Measurements from ENCODE around the gene EIF3C.
"Not testable (repeated sequence)": the region's sequence is repeated elsewhere in the genome, so short reads cannot be mapped to it uniquely, and the experiment has no call there.

EIF3C gene

GRCh38 chr16:28750469-28751067 lies 39.3 kb downstream of the EIF3C start:
- DNase-seq (ENCODE audit: low spot score): not testable (repeated sequence)

GRCh38 chr16:28751487-28751886 lies 40.2 kb downstream of the EIF3C start, which contains the start of gene NPIPB9:
Gene NPIPB9 (plus strand): TSS chr16:28751787.
- not testable (repeated sequence) for DNase-seq (ENCODE audit: low spot score)

GRCh38 chr16:28781697-28782096 lies 70.4 kb downstream of the EIF3C start:
- DNase-seq (ENCODE audit: low spot score): not testable (repeated sequence)

- DNase-seq (ENCODE audit: low spot score): not testable (repeated sequence)
These were observed 71.1 kb downstream of the EIF3C start for GRCh38 chr16:28782357-28782756.

All from D341Med (cell line).